Measurements from ENCODE around the gene SPNS2.

SPNS2 gene

GRCh38 chr17:4541328-4542002 is 42.8 kb downstream of the SPNS2 start:
- H3K4me3 ChIP-seq (ENCODE audit: control insufficient read depth, low read depth, low read length), result no peak overlapping the region
- no peak for DNase-seq (ENCODE audit: low read depth)
- no peak for TF ChIP-seq CTCF (conservative IDR thresholded peaks at IDR 0.05; ENCODE audit: control insufficient read depth, insufficient read depth, low read depth, low read length)

DNA sequence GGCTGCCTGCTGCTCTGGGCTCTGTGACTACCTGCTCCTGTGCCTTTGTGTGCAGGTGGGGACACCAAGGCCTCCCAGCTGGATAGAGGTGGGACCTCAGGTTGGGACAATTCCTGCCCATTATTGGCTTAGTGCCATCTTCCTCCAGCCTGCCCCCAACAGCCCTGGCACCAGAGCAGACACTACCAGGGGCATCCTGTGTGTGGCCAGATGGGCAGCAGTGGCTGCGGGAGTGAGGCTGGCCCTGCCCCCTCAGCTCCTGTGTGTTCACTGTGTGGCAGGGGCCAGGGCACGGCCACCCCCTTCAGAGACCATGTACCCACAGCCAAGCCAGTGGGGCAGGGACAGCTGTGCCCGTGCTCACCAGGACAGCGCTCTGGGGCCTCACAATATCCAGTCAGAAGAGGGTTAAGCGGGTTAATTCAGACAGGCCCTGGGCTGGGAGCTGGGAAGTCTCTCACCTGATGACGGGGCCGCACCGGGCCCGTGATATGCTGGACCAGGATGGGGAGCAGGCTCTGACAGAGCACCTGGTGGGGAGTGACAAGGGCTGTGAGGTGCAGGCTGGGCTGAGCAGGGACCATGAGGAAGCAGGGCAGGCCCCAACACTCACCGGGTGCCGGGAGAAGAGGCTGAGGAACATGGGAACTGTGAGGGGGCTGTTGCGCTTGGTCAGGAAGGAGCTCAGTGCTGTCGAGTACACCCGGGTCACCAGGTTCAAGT is 43.5 kb downstream of the SPNS2 start:
- DNase-seq (ENCODE audit: low read depth), result no peak
- no peak overlapping the region for H3K4me3 ChIP-seq (ENCODE audit: control insufficient read depth, low read depth, low read length)
- TF ChIP-seq CTCF (conservative IDR thresholded peaks at IDR 0.05; ENCODE audit: control insufficient read depth, insufficient read depth, low read depth, low read length), result no peak

- H3K4me3 ChIP-seq (ENCODE audit: control insufficient read depth, low read depth, low read length), result no peak overlapping the region
- DNase-seq (ENCODE audit: low read depth), result no peak
- TF ChIP-seq CTCF (conservative IDR thresholded peaks at IDR 0.05; ENCODE audit: control insufficient read depth, insufficient read depth, low read depth, low read length), result no peak
These were observed 44.1 kb downstream of the SPNS2 start for GRCh38 chr17:4542726-4543191.

DNA sequence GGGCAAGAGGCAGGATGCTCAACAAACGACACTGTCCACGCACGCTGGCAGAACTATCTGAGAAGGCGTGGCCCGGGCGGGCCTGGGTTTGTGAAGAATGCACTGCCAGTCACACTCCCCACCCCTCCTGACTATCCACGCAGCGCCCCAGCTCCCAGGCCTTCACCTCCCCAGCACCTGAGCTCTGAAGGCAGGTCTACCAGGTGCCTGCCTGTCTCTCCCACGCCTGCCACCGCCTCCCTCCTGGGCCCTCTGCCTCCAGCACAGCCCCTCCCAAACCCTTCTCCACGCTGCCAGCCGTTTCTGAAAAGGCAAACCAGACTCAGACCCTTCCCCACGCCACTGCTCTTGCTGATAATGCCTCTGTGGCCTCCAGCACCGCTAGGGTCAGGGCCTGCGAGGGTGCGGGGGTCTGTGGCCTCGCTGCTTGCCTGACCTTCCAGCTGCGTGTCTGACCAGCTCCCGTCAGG is 44.9 kb downstream of the SPNS2 start:
- no peak for DNase-seq (ENCODE audit: low read depth)
- H3K4me3 ChIP-seq (ENCODE audit: control insufficient read depth, low read depth, low read length), result no peak overlapping the region
- no peak for TF ChIP-seq CTCF (conservative IDR thresholded peaks at IDR 0.05; ENCODE audit: control insufficient read depth, insufficient read depth, low read depth, low read length)

DNA sequence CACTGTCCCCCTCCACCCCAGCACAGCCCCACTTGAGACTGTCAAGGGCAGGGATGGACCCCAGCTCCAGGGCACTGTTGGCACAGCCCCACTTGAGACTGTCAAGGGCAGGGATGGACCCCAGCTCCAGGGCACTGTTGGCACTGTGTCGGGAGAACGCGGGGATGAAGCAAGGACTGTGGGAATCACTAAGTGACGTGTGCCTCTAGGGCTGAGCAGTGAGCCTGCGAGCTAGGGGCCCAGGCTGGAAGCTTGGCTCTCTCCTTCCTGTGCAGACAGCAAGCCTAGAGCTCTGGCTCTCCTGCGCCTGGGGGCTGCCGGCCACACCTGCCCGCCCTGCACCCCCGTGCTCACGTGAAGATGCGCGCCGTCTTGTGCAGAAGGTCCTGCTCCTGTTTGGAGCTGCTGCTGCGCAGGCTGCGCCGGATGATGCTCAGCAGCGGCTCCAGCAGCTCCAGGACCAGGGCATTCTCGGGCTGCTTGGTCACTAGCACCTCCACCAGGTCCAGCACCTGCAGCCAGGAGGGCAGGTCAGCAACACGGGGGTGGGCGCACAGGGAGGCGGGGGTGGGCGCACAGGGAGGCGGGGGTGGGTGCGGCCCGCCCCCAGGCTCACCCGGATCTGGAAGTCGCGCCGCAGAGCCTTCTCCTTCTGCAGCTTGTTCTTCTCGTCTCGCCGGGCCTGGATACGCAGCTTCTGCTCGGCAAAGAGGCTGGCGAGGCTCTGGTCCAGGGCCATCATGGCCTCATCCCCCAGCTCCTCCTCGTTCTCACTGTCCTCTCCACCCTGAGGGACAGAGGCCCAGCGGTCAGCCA is 45.7 kb downstream of the SPNS2 start:
- no peak overlapping the region for H3K4me3 ChIP-seq (ENCODE audit: control insufficient read depth, low read depth, low read length)
- DNase-seq (ENCODE audit: low read depth), result no peak
- no peak for TF ChIP-seq CTCF (conservative IDR thresholded peaks at IDR 0.05; ENCODE audit: control insufficient read depth, insufficient read depth, low read depth, low read length)

- no peak for DNase-seq (ENCODE audit: low read depth)
- no peak for TF ChIP-seq CTCF (conservative IDR thresholded peaks at IDR 0.05; ENCODE audit: control insufficient read depth, insufficient read depth, low read depth, low read length)
These were observed 46.2 kb downstream of the SPNS2 start for GRCh38 chr17:4544951-4545216.

More at GRCh38 chr17:4544951-4545216, 46.2 kb downstream of the SPNS2 start:
- H3K4me3 ChIP-seq (ENCODE audit: control insufficient read depth, low read depth, low read length), result no peak overlapping the region
